Stomach (tissue), 9 donors: ENCODE results near the gene CEP89. TPM values are rescaled to one million over a fixed set of nuclear protein-coding genes. Genes with fewer than 3 reads are reported as not detected.
A peak's percentile ranks its signal among the peaks of the same experiment; 100 is the strongest.

Source experiments
- DNase-seq, 2 donors: peaks; one replicate each; pipeline versions ENCODE4 v3.0.0 to v3.0.0-alpha.2; 2013 to 2019
- H3K27ac ChIP-seq, 5 donors: fragments of 200-600 bp in 4 of 5; sonication (generic) in 4 of 5; one replicate each; pipeline ENCODE4 v1.5.1; 2013 to 2019; ENCODE audit warnings: mild to moderate bottlenecking in 1 of 5, moderate library complexity in 1 of 5
- H3K27me3 ChIP-seq, 3 donors: fragments of 200-600 bp; sonication (generic); one replicate each; pipeline ENCODE4 v1.5.1; 2017 to 2019; ENCODE audit warnings: mixed run types in 1 of 3
- H3K36me3 ChIP-seq, 4 donors: fragments of 200-600 bp; sonication (generic); 1 replicate in 3 of 4; 2 replicates in 1 of 4; pipeline ENCODE4 v1.5.1; 2016 to 2019
- H3K4me1 ChIP-seq, 4 donors: fragments of 200-600 bp; sonication (generic); one replicate each; pipeline ENCODE4 v1.5.1; 2016 to 2019
- H3K4me3 ChIP-seq, 4 donors: fragments of 200-600 bp; sonication (generic) in 3 of 4; one replicate each; pipeline ENCODE4 v1.5.1; 2016 to 2019; ENCODE audit warnings: mild to moderate bottlenecking in 1 of 4
- H3K9me3 ChIP-seq, 4 donors: fragments of 200-600 bp; sonication (generic); one replicate each; pipeline ENCODE4 v1.5.1; 2016 to 2019
- CTCF ChIP-seq, 7 experiments: fragments of 450-650 bp in 4 of 7; fragments of 200-600 bp in 3 of 7; sonication (generic) in 3 of 7; IDR thresholded peaks; one replicate each; pipeline ENCODE4 v1.5.1; 2016 to 2019; ENCODE audit warnings: antibody characterized with exemption in 7 of 7, control low read depth in 2 of 7, mild to moderate bottlenecking in 1 of 7
- EP300 ChIP-seq: sonication (generic); formaldehyde crosslinking; IDR thresholded peaks from one replicate; pipeline ENCODE4 v1.6.1; 2017; ENCODE audit warnings: antibody characterized with exemption
- POLR2A ChIP-seq, 4 donors: fragments of 450-650 bp; IDR thresholded peaks; one replicate each; pipeline ENCODE4 v1.6.1; 2016; ENCODE audit warnings: antibody characterized with exemption in 4 of 4, control low read depth in 2 of 4, mild to moderate bottlenecking in 1 of 4, moderate library complexity in 1 of 4
- POLR2AphosphoS5 ChIP-seq, 3 donors: sonication (generic); formaldehyde crosslinking; IDR thresholded peaks; one replicate each; pipeline ENCODE4 v1.6.1; 2016; ENCODE audit warnings: antibody characterized with exemption in 3 of 3
- WGBS, 5 donors: extraction: QIAGEN DNeasy Blood & Tissue Kit in 3 of 5; methylation state at CpG; one replicate each; pipeline versions ENCODE4 v1.1.5 to v1.1.7; 2013 to 2018; 5-methylcytosine and 5-hydroxymethylcytosine counted together
- intact Hi-C: fragments of 100-400 bp; cut with DNase I; formaldehyde crosslinking; loops from one replicate; pipeline ENCODE4 v1.15.1; 2023; ENCODE audit warnings: low total_unique reads
- polyA plus RNA-seq, 3 donors: library from polyadenylated mRNA; stranded (reverse); fragments of 200-250 nt; gene quantifications; one replicate each; pipeline ENCODE4 v1.2.3, GENCODE V29; 2013
- total RNA-seq, 5 donors: library from RNA; depleted of rRNA; stranded (reverse); fragments of >200 nt; gene quantifications; one replicate each; pipeline versions ENCODE4 v1.1.0 to v1.2.3, GENCODE V29; 2014 to 2016
- donor health status: healthy with polysubstance abuse.
- donor health status: Bipolar disorder and iron deficiency.
- donor health status: healthy.

Gene CEP89
- total and polyA plus RNA-seq, 8 donors, result 3.1 to 15.1 (median 7.4) TPM

GRCh38 chr19:32976223-32976805 is 4.6 kb upstream of the CEP89 start:
- Histone ChIP-seq H3K9me3 (no peaks in the 10 kb centered on the region), H3K36me3 (peaks cover 0 to 33% (median 21%) of the 10 kb centered on the region in 4 donors), H3K27me3 (no peaks in the 10 kb centered on the region), H3K4me1 (peaks cover 5 to 23% (median 16%) of the 10 kb centered on the region in 4 donors), H3K27ac (peak overlapping the region in 2 of 5 donors; percentile 9 to 41), H3K4me3 (no peak overlapping the region)
- 37 to 42% (median 38%) methylated on average over 14 of the region's 14 CpGs for WGBS, 5 donors
- no peak for TF ChIP-seq EP300
- peak in 4 of 7 experiments; percentile 47 to 84 (median 68) for TF ChIP-seq CTCF (IDR thresholded peaks at IDR 0.05)
- TF ChIP-seq POLR2AphosphoS5 (IDR thresholded peaks at IDR 0.05), result peak in 1 of 3 donors; percentile 18
- no peak for TF ChIP-seq POLR2A (IDR thresholded peaks at IDR 0.05)
- peak; percentile 82 to 85 for DNase-seq
- intact Hi-C loops, result loop anchor here (5.0 kb wide), 1 partner anchor 141 kb away; no protein-coding TSS in a partner anchor

GRCh38 chr19:32971012-32971595 is 654 bp downstream of the CEP89 start:
- DNase-seq, result no peak
- 21 to 28% (median 24%) methylated on average over 21 of the region's 21 CpGs for WGBS, 5 donors
- peaks cover 10 to 27% (median 24%) of the 10 kb centered on the region in 4 donors for H3K4me1 ChIP-seq
- H3K4me3 ChIP-seq, result peak overlapping the region; percentile 83 to 100 (median 94)
- TF ChIP-seq POLR2A (IDR thresholded peaks at IDR 0.05), result no peak
- TF ChIP-seq POLR2AphosphoS5 (IDR thresholded peaks at IDR 0.05), result no peak
- TF ChIP-seq CTCF (IDR thresholded peaks at IDR 0.05), result no peak
- TF ChIP-seq EP300, result no peak
- H3K36me3 ChIP-seq, result peaks cover 4 to 27% (median 16%) of the 10 kb centered on the region in 4 donors
- no peaks in the 10 kb centered on the region for H3K27me3 ChIP-seq
- H3K27ac ChIP-seq, result peak overlapping the region in 3 of 5 donors; percentile 54 to 86 (median 85)
- intact Hi-C loops, result no loop called here
- no peaks in the 10 kb centered on the region for H3K9me3 ChIP-seq

- Histone ChIP-seq H3K27me3 (no peaks in the 10 kb centered on the region), H3K4me1 (peaks cover 10 to 23% (median 22%) of the 10 kb centered on the region in 4 donors), H3K27ac (no peak overlapping the region), H3K9me3 (no peaks in the 10 kb centered on the region), H3K36me3 (peaks cover 4 to 36% (median 30%) of the 10 kb centered on the region in 4 donors), H3K4me3 (no peak overlapping the region)
- TF ChIP-seq POLR2A (IDR thresholded peaks at IDR 0.05), result no peak
- TF ChIP-seq EP300, result no peak
- no peak for TF ChIP-seq POLR2AphosphoS5 (IDR thresholded peaks at IDR 0.05)
- no peak for TF ChIP-seq CTCF (IDR thresholded peaks at IDR 0.05)
- 88 to 100% (median 96%) methylated on average over 5 to 10 of the region's 10 CpGs for WGBS, 5 donors
- DNase-seq, result no peak
- intact Hi-C loops, result no loop called here
These were observed 2.2 kb downstream of the CEP89 start for GRCh38 chr19:32969549-32969948.

- WGBS, 5 donors, result 93 to 97% (median 95%) methylated on average over 9 of the region's 9 CpGs
- peaks cover 10 to 20% (median 19%) of the 10 kb centered on the region in 4 donors for H3K4me1 ChIP-seq
- H3K27me3 ChIP-seq, result no peaks in the 10 kb centered on the region
- no peak overlapping the region for H3K27ac ChIP-seq
- intact Hi-C loops, result no loop called here
- H3K36me3 ChIP-seq, result peaks cover 10 to 60% (median 56%) of the 10 kb centered on the region in 4 donors
- no peak for DNase-seq
- no peaks in the 10 kb centered on the region for H3K9me3 ChIP-seq
- TF ChIP-seq POLR2A (IDR thresholded peaks at IDR 0.05) (no peak), EP300 (no peak), CTCF (IDR thresholded peaks at IDR 0.05) (no peak), POLR2AphosphoS5 (IDR thresholded peaks at IDR 0.05) (no peak)
- no peak overlapping the region for H3K4me3 ChIP-seq
These were observed 5.0 kb downstream of the CEP89 start for GRCh38 chr19:32966750-32967149.
